Measurements from ENCODE around the gene PITX3.

- TF ChIP-seq CTCF (IDR thresholded peaks at IDR 0.05), result peak in 3 of 5 experiments; percentile 9 to 30 (median 23)
- TF ChIP-seq POLR2A (IDR thresholded peaks at IDR 0.05), result no peak
- no peak for TF ChIP-seq EP300 (IDR thresholded peaks at IDR 0.05)
Measured at GRCh38 chr10:102230861-102231356, 10.4 kb downstream of the PITX3 start.
